GM19328 (cell line): ENCODE measurements around the gene CCNY.

ENCODE experiments used
- ATAC-seq: cut with Tn5 transposase; IDR thresholded peaks from one replicate; pipeline ENCODE4 v1.9.1; 2021; ENCODE audit warnings: mild to moderate bottlenecking, moderate library complexity; ENCODE audit not compliant: unreplicated experiment

CCNY gene

GRCh38 chr10:35379226-35380137 is 43.2 kb downstream of the CCNY start:
- ATAC-seq: peak; percentile 63

DNA sequence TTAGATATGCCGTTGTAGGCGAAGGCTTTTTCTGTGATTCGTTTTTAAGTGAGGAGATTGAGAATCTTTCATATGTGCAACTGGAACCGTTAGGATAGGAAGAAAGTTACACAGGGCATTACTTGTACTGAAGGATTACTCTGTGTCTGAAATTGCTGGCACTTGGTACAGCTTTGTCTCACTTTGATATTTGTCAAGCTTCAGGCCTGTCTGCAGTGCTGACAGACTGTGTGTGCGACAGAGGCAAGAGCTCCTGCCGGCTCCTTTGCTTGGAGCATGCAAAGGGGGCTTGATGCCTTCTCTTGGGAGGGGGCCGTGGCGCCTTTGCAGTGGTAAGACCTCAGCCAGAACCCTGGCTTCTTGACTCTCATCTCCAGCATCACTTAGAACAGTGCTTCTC is 45.8 kb downstream of the CCNY start:
- ATAC-seq: no peak

DNA sequence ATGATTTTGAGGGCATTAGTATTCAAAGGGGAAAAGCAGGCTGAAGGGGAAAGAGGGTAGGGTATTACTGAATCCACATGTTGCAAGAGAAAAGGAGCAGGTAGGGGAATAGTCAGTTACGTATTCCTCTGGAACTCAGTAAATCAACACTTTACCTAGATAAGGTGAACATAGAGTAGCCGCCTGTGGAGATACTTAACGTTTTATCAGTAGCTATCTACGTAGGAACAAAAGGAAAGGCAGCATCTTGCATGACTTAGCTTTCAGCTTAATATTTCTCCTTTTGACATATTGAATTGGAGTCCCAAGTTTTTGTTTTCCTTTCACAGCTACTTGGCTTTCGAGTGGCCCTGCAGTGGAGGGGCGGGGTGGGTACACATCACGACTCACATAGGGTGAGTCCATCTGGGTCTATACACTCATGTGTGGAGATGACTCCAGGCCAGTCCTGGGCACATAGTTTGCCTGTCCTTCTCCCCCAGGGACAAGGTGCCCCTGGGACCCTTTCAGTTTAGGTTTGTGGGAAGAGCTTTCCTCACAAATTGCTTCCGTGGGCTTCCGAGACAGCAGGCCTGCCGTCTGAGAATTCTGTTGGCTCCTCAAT is 48.1 kb downstream of the CCNY start:
- ATAC-seq: no peak

- ATAC-seq: no peak
Measured at GRCh38 chr10:35386594-35387174, 50.4 kb downstream of the CCNY start.

DNA sequence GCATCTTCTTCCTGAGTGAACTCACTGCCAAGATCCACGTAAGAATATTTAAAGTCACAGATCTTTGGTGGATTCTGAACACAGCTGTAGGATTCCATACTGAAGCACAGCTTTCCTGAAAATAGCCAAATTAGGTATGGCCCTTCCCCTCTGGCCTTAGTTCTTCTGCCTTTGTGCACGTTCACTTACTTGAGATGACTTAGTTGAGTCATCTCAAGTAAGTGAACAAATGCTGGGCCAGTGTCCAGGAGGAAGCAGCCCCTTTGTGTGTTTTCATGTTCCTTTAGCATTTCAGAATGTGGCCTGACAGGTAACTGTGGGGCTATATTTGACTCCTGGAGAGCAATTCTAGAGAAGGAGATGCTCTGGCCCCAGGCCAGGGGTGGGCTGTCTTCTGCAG is 51.5 kb downstream of the CCNY start:
- peak; percentile 58 for ATAC-seq

GRCh38 chr10:35388197-35388596 is 51.9 kb downstream of the CCNY start:
- no peak for ATAC-seq

- no peak for ATAC-seq
Measured at GRCh38 chr10:35388682-35389081, 52.4 kb downstream of the CCNY start.

DNA sequence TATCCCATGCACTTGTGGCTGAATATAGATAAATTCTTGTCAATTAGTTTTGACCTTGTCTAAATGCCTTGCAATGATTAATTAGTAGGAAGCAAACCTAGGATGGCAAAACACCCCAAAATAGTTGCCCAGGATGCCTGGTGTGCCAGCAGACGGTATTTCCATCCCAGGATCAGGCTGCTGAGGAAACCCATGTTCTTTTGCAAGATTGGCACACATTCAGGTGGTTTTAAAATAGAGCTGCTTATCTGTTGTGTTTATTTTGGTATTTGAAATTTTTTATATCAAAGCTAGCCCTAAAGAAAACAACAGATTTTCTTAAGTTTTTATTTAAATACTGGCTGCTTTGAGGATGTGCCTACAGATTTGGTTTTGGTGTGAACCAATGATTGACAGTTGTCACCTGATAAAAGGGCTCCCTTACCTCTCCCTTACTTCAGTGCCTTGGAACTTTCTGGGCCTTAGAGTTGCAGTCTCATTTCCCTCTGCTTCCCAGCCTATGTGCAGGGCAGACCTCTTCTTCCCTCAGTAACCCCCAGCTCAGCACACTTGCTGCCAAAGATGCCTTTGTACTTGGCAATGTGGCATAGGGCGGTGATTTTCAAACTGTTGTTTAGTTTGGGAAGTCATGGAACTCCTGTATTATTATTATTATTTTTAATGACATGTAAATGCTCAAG is 54.0 kb downstream of the CCNY start:
- no peak for ATAC-seq

GRCh38 chr10:35390843-35391152 is 54.5 kb downstream of the CCNY start:
- ATAC-seq: no peak

DNA sequence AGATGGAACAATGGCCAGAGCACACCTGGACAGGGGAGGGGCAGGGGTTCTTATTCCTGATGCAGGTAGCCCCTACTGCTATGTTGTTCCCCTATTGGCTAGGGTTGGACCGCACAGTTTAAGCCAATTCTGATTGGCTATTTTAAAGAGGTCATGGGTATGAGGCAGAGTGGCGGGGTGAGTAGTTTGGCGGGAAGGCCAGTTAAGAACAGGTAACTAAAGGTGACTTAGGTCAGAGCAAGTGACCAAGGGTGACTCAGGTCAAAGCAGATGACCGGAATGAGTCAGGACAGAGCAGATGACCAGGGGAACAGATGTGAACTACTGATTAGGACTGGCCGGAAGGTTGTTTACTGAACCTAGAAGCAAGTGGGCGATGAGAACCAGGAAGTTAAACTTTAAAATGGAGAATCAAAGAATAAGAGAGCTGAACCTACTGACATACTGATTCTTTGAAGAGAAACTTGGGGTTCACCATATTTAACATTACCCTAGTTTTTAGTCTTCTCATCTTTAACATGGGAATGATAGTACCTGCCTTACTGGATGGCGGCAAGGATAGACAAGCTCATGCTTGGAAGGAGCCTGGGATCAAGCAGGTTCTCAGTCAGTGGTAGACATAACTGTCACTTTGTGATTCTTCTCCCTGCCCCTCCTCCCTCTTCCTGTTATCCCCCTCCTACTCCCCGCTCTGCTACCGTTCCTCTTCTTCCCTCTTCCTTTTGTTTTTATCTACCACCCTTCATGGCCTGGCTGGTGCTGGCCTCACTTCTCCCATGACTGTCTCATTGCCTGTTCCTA is 55.0 kb downstream of the CCNY start:
- ATAC-seq: no peak

- ATAC-seq: no peak
Measured at GRCh38 chr10:35391954-35392262, 55.6 kb downstream of the CCNY start.

DNA sequence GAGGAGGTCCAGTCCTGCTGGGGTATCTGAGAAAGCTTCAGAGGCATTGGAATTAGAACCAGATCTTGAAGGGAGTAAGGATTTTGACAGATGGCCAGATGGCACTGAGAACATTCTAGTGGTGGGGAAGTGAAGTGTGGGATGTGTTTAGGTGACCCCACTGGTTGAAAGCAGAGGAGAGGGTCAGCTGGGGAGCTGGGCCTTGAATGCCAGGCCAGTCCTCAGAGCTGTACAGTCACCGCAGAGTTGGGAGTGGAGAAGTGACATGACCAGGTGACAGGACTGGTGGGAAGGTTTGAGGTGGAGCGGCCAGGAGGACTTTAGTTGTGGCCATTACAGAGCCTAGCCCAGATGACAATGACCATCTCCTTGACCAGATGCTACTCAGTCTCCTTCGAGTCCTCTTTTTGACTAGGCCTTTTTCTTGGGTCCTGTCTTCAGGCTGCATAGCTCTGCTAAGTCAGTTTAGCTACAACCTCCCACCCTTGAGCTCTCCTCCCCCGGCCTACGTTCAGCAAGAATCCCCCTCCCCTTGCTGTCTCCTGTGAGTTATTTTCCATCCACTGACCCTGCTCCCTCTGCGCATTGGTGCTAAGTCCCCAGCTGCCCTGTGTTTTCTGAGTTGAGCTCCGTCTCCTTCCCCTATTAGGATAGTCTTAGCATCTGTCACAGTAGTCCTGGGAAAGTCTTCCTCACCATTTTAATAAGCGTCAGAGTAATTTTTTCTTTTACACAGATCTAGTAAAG is 56.3 kb downstream of the CCNY start:
- no peak for ATAC-seq

DNA sequence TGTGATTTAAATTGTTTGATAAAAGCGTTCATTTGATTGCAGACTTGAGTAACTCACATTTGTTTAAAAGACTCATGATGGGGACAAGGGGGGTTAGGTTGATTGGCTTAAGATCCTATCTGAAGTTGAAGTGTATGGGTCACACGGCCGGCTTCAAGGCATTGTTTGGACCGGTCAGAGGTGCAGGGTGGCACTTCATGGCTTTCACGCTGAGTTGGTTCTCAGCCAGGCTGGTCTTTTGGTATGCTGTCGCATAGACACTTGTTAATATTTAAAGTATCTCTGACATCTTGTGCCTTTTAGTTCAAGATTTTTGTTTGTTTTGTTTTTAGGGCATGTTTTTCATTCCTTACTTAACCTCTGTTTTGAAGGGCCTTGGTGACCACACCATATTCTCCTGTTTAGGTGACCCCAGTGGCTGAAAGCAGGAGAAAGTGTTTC is 58.1 kb downstream of the CCNY start:
- no peak for ATAC-seq

GRCh38 chr10:35394934-35395333 is 58.6 kb downstream of the CCNY start:
- ATAC-seq: no peak

- ATAC-seq: no peak
Measured at GRCh38 chr10:35396560-35397434, 60.5 kb downstream of the CCNY start.

DNA sequence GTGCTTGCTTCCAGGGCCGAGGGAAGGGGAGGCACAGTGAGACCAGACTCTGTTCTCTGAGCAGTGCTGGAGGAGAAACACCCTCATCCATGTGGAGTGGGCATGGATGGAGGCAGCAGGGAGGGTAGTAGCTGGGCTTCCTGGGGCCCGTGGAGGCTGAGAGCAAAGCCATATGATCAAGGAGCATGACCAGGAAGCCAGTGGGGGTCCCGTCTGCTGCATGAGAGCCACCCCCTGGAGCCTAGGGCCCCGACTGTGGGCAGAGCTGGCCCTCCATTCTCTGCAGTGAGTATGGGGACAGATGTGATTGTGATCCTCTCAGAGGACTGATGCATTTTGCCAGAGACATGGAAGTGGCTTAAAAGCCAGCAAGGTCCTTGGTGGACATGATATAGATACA is 61.6 kb downstream of the CCNY start:
- no peak for ATAC-seq

DNA sequence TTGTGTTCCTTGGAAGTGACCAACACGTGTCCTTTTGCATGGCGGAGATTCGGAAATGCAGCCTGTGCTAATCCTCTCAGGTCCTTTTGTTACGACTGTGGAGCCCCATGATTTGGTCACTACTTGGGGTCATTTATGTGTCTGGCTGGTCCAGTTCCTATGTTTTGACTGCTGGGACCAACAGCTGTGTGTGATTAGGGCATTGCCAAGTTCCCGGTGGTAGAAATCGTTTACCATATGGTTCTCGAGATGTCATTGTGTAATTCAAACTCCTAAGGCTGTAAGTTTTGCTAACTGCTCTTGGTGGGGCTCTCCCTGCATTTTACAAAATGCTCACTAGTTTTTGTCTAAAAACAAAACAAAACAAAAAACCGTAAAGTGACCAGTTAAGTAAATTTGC is 62.0 kb downstream of the CCNY start:
- ATAC-seq: no peak

GRCh38 chr10:35398908-35399307 is 62.6 kb downstream of the CCNY start:
- ATAC-seq: no peak

DNA sequence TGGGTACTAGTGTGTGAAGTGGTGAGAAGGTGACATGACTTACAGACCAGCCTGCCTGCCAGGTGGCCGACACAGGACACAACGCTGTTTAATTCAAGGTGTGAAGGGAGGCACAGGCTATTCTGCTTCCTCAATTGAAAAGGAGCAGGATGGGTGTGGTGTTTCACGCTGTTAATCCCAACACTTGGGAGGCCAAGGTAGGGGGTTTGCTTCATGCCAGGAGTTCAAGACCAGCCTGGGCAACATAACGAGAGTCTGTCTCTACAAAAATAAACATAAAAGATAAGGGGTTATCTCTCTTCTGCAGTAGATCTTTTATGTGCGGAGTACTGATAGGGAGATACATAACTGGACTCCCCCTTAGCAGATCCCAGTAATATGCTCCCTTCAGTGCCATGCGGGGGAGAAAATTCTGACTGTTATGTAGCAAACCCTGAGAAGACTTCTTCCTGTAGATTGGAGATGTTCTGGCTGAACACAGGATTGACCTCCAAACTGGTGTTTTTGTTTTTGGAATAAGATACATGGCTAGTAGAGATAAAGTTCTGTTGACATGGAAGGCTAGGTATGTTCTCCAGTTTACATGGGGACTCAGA is 63.2 kb downstream of the CCNY start:
- ATAC-seq: no peak
